ENCODE measurements around the gene TAF11L3.
"Not testable (repeated sequence)": the region's sequence is repeated elsewhere in the genome, so short reads cannot be mapped to it uniquely, and the experiment has no call there.

TAF11L3 gene

DNA sequence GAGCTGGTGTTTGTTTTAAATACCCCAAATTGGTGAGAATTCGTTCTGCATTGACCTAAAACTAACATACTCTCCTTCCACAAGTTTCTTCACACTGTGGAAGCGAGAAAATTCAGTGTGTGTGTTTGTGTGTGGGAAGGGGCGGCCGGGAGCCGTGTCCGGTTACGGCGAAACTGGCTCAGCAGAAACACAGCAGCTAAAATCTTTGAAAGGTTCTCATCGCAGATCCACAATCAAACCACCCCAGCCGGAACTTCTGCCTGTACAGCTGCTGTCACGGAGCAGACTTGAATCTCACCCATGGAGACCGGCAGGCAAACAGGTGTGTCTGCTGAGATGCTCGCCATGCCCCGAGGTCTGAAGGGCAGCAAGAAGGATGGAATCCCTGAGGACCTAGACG, at the start of gene TAF11L3:
TSS of gene TAF11L3 (plus strand) at position 301 of the 400 bp plus-strand sequence.
- DNase-seq = not testable (repeated sequence)

DNA sequence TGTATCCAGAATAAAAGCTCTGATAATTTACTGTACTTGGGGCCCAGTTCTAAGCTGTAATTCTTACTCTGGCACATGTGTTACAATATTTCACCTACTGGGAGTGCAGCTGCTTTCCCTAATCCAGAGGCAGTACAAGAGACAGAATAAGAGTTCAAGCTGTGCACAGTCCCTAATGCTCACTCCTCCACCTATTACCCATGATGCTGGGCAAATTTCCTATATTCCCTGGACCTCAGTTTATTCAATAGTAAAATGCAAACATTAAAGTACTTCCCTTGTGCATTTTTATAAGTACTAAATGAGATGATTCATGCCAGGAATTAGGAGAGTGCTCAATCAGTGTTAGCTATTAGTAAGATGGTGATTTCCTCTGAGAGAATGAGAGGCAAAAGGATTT, 48.1 kb upstream of the TAF11L3 start:
- DNase-seq = no peak

DNA sequence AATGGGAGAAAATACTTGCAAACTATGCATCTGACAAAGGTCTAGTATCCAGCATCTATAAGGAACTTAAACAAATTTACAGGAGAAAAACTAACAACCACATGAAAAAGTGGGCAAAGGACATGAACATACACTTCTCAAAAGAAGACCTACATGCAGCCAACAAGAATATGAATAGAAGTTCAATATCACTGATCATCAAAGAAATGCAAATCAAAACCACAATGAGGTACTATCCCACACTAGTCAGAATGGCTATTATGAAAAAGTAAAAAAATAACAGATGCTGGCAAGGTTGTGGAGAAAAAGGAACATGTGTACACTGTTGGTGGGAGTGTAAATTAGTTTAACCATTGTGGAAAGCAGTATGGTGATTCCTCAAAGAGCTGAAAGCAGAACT, 43.1 kb upstream of the TAF11L3 start:
- not testable (repeated sequence) for DNase-seq

DNA sequence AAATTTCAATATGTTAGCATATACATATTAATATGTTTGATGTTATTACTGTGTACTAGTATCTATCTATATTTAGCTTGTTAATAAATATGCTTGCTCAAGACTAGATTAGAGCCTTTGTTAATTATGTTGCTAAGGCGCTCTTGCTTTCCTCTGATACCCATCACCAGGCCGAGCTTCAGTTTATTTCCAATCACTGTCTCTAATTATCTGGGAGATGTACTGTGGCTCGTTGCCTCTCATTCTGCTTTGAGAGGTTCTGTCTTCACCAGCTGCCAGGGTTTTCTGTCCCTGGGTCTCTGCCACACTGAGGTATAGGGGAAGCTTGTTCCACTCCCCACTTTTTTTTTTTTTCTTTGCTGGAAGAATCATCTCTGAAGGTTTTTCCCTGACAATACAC, 41.1 kb upstream of the TAF11L3 start:
- peak; percentile 66 for DNase-seq

DNA sequence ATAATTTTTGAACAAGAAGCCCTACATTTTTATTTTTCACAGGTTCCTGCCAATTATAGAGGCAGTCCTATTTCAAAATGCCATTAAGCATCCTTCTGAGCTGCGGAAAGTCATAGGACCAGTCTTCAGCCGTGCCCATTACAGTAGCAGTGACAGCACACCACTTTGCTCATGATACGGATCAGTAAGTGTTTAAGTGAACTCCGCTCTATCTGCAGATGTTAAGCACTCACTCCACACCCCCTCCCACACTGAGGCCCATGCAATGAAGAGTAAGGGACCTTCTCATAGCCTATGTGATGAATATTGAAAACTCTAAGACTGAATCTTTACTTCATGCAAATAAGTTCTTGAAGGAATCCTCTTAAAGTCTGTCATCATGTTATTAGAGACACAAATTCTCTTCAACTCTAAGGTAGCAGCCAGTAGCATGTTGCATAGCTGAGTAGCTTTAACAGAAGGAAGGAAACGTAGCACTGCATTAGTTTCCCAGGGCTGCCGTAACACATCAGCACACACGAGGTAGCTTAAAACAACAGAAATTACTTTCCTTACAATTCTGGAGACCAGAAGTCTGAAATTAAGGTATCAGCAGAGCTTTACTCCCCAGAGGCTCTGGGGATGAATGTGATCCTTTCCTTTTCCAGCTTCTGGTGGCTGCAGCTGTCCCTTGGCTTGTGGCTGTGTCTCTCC, 40.4 kb upstream of the TAF11L3 start:
- DNase-seq = peak; percentile 51

DNA sequence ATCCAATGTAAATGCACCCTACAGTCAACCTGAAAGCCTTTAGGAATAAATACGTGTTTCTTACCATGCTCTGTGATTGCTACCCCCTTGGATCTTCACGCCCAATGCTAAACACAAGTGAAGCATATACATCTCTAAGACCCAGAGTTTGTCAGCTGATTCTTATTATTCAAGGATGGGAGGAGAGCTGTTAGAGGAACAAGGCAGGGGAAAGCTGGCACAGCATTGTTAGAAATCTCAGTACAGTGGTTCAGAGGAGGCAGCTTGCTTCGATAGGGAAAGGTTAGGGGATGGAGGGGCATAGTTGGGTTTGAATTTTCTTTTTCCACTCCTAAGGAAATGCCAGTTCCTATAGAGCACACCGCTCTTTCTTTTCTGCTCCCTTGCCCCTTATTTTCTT, 36.8 kb upstream of the TAF11L3 start:
- DNase-seq = no peak

DNA sequence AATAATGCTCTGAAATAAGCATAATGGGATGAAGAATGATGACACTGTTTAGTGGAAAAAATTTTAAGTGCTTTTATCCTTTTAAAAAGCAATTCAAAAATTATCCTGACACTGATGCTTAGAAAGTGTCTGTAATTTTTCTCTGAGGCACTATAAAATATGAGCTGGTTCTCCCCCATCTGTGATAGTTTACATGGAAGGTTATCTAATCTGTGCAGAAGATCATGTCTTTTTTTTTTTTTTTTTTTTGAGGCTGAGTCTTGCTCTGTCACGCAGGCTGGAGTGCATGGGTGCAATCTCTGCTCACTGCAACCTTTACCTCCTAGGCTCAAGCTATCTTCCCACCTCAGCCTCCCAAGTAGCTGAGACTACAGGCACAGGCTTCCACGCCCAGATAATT, 35.4 kb upstream of the TAF11L3 start:
- no peak for DNase-seq

DNA sequence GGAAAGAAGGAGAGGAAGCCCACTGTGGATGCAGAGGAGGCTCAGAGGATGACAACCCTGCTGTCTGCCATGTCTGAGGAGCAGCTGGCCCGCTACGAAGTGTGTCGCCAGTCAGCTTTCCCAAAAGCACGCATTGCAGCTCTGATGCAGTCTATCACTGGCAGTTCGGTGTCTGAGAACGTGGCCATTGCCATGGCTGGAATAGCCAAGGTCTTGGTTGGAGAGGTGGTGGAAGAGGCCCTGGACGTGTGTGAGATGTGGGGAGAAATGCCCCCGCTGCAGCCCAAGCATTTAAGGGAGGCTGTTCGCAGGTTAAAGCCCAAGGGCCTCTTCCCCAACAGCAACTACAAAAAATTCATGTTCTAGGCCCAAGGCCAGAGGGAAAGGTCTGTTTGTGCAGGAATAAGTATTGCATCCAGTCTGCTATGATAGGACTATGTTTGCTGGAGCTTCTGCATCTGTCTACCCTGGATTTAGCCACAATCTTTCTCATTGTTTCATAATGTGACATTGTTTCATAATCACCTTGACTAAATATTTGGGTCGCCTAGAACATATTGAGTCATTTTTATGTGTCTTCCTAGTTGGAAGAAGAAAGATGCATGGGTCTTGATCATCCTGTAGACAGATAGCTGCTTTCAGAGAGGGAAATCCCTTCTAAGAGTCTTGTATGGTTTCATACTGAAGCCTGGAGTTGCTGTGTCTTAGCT, 31.5 kb upstream of the TAF11L3 start:
- not testable (repeated sequence) for DNase-seq

DNA sequence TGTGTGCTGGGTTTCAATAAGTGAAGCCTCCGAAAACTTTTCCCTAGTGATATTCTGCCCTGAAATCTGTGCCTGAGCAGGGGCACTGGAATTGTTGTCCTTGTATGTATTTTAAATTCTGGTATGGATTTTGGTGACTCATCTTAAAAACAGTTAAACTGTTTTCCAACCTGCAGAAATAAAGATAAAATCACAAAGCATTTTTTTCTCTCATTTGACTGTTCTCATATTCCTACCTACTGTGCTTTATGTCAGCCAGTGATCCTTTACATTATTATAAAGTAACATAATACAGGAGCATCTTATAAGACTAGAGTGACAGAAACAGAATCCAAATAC, 31.0 kb upstream of the TAF11L3 start:
- DNase-seq = no peak

DNA sequence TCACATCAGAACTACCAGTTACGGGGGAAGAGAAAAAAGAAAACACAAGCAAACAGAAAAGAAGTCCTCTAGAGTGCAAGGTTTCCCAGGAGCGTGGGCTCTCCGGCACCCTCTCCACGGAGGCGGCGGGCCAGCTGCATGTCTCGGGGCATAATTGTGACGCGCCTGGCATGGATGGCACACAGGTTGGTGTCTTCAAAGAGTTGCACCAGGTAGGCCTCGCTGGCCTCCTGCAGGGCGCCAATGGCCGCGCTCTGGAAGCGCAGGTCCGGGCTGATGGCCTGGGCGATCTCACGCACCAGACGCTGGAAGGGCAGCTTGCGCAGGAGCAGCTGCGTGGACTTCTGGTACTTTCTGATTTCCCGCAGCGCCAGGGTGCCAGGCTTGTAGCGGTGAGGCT, 26.9 kb upstream of the TAF11L3 start:
- not testable (repeated sequence) for DNase-seq

DNA sequence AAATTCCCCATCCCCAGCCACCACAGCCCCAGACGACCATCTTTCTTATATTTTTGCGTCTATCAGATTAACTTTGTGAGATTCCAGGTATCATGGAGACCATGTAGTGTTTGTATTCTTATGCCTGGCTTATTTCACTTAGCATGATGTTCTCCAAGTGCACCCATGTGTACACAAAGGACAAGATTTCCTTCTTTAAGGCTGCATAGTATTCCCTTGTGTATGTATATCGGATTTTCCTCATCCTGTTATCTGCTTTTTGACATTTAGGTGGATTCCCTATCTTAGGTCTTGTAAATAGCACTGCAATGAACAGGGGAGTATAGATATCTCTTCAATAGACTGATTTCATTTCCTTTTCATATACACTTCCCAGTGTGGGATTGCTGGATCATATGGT, 25.4 kb upstream of the TAF11L3 start:
- DNase-seq = no peak

DNA sequence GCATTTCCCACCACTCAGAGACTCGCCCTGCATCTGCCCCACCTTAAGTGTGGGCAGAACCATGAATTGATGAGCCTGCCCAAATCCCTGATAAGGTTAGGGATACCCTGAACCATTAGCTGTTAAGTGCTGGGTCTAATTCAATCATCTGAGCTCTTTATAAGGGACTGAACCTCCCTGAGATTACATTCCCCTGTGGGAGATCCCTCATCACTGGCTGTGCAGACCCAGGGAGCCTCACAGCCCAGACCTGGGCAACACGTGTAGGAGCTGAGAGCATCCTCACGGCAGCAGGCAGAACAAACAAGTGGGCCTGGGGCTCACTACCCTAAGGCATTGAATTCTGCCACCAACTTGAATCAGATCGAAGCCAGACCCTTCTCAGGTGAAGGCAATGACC, 20.7 kb upstream of the TAF11L3 start:
- DNase-seq = no peak

DNA sequence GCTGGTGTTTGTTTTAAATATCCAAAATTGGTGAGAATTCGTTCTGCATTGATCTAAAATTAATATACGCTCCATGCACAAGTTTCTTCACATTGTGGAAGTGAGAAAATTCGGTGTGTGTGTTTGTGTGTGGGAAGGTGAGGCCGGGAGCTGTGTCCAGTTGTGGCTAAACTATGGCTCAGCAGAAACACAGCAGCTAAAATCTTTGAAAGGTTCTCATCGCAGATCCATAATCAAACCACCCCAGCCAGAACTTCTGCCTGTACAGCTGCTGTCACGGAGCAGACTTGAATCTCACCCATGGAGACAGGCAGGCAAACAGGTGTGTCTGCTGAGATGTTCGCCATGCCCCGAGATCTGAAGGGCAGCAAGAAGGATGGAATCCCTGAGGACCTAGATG, 20.2 kb upstream of the TAF11L3 start, which contains the start of gene TAF11L2:
TSS of gene TAF11L2 (plus strand) at position 301 of the 400 bp plus-strand sequence.
- not testable (repeated sequence) for DNase-seq

DNA sequence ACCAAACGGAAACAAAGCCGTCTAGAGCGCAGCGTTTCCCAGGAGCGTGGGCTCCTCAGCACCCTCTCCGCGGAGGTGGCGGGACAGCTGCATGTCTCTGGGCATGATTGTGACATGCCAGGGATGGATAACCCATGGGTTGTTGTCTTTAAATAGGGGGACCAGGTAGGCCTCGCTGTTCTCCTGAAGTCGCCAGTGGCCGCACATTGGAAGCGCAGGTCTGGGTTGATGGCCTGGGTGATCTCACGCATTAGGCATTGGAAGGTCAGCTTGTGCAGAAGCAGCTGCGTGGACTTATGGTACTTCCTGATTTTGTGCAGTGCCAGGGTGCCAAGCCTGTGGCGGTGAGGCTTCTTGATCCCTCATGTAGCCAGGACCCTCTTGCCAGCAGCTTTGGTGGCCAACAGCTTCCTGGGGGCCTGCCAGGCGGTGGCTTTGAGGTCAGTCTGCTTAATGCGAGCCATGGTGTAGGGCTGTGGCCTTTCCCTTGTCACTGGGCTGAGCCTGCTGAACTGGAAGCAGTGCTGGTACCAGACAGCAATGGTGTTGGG, 6.3 kb upstream of the TAF11L3 start:
- no peak for DNase-seq

DNA sequence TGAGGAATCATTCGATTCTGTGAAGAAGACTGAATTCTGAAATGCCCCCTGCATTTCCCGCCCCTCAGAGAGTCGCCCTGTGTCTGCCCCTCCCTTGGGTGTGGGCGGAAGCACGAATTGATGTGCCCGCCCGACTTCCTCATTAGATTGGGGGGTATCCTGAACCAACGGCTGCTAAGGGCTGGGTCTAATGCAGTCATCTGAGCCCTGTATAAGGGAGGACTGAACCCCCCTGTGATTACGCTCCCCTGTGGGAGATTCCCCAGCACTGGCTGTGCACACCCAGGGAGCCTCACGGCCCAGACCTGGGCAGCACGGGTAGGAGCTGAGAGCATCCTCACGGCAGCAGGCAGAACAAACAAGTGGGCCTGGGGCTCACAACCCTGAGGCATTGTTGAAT, 641 bp upstream of the TAF11L3 start:
- not testable (repeated sequence) for DNase-seq

DNA sequence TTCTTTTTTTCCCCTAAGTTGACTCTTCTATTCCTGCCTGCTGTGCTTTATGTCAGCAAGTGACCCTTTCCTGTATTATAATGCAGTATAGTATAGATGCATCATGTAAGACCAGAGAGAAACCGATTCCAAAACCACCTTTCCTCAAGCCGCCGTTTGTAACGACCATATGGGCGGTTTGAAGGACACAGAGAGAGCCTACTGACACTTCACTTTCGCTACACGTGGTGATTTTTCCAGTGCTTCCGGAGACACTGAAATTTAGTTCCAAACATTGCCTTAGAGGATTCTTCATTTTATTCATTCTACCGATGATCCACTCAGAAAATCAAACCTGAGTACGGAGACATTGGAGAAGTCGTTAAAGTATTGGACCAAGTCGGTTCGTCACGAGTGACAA, 1.3 kb downstream of the TAF11L3 start:
- not testable (repeated sequence) for DNase-seq

DNA sequence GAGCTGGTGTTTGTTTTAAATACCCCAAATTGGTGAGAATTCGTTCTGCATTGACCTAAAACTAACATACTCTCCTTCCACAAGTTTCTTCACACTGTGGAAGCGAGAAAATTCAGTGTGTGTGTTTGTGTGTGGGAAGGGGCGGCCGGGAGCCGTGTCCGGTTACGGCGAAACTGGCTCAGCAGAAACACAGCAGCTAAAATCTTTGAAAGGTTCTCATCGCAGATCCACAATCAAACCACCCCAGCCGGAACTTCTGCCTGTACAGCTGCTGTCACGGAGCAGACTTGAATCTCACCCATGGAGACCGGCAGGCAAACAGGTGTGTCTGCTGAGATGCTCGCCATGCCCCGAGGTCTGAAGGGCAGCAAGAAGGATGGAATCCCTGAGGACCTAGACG, 3.3 kb downstream of the TAF11L3 start, which contains the start of gene TAF11L4:
TSS of gene TAF11L4 (plus strand) at position 301 of the 400 bp plus-strand sequence.
- DNase-seq = not testable (repeated sequence)

DNA sequence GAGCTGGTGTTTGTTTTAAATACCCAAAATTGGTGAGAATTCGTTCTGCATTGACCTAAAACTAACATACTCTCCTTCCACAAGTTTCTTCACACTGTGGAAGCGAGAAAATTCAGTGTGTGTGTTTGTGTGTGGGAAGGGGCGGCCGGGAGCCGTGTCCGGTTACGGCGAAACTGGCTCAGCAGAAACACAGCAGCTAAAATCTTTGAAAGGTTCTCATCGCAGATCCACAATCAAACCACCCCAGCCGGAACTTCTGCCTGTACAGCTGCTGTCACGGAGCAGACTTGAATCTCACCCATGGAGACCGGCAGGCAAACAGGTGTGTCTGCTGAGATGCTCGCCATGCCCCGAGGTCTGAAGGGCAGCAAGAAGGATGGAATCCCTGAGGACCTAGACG, 6.8 kb downstream of the TAF11L3 start, which contains the start of gene TAF11L5:
TSS of gene TAF11L5 (plus strand) at position 301 of the 400 bp plus-strand sequence.
- DNase-seq = not testable (repeated sequence)

DNA sequence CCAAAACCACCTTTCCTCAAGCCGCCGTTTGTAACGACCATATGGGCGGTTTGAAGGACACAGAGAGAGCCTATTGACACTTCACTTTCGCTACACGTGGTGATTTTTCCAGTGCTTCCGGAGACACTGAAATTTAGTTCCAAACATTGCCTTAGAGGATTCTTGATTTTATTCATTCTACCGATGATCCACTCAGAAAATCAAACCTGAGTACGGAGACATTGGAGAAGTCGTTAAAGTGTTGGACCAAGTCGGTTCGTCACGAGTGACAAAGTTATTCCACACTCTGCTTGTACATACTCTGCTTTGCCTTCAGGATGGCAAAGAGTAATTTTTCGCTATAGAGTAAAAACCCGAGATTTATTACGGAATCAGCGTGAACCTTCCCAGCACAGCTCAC, 8.3 kb downstream of the TAF11L3 start:
- DNase-seq = not testable (repeated sequence)

DNA sequence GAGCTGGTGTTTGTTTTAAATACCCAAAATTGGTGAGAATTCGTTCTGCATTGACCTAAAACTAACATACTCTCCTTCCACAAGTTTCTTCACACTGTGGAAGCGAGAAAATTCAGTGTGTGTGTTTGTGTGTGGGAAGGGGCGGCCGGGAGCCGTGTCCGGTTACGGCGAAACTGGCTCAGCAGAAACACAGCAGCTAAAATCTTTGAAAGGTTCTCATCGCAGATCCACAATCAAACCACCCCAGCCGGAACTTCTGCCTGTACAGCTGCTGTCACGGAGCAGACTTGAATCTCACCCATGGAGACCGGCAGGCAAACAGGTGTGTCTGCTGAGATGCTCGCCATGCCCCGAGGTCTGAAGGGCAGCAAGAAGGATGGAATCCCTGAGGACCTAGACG, 10.2 kb downstream of the TAF11L3 start, which contains the start of gene TAF11L6:
TSS of gene TAF11L6 (plus strand) at position 301 of the 400 bp plus-strand sequence.
- DNase-seq = not testable (repeated sequence)

Data from NCI-H1092 (cell line).